Middle frontal gyrus (tissue), 1 donor: ENCODE data around the gene RAB23.
"Not testable (repeated sequence)": the region's sequence is repeated elsewhere in the genome, so short reads cannot be mapped to it uniquely, and the experiment has no call there.

Source experiments
- DNase-seq: peaks from one replicate; pipeline ENCODE4 v3.0.0-alpha.2; 2015; ENCODE audit warnings: low spot score; ENCODE audit errors: extremely low spot score

RAB23 gene

DNA sequence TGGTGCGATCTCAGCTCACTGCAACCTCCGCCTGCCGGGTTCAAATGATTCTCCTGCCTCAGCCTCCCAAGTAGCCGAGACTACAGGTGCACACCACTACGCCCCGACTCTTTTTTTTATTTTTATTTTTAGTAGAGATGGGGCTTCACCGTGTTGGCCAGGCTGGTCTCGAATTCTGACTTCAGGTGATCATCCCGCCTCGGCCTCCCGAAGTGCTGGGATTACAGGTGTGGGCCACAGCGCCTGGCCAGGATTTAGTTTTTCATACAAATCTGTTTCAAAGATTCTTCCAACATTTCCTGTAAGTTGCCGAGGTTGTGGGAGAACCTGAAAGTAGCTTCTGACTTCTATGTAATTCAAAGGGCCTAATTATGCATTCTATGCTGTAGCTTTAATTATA lies 21.4 kb upstream of the RAB23 start:
- not testable (repeated sequence) for DNase-seq

DNA sequence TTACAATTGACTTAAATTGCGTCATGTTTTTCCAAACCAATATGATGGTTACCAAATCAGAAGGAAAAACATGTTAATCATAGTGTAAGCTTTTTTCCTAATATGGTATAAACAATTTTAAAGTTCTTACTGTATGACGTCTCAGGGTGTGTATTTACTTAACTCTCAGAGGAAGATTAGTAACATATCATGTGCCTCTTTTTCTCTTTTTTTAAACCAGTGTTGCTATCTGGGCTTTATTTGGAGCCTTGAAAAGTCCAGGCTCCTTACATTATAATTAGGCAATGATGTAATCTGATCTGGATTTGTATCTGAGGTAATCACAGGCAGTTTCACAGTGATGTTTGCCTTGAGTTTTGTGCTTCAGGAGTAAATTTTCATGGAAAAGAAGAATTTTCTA lies 20.4 kb upstream of the RAB23 start:
- no peak for DNase-seq

DNA sequence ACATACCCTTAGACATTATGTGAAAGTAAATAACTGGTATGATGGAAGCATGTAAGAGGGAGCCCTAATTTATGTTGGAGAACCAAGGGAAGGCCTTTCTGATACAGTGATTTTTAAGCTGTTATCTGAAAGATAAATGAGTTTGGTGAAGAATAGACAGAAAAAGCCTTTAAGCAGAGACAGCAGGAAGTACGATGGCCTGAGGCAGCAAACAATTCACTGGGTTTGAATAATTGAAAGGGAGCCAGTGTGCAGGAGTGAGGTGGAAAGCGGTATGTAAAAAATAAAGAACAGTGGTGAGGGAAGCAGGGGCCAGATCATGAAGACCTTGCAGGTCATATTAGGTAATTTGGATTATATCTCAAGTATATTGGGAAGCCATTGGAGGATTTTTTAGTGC lies 4.1 kb upstream of the RAB23 start:
- no peak for DNase-seq

DNA sequence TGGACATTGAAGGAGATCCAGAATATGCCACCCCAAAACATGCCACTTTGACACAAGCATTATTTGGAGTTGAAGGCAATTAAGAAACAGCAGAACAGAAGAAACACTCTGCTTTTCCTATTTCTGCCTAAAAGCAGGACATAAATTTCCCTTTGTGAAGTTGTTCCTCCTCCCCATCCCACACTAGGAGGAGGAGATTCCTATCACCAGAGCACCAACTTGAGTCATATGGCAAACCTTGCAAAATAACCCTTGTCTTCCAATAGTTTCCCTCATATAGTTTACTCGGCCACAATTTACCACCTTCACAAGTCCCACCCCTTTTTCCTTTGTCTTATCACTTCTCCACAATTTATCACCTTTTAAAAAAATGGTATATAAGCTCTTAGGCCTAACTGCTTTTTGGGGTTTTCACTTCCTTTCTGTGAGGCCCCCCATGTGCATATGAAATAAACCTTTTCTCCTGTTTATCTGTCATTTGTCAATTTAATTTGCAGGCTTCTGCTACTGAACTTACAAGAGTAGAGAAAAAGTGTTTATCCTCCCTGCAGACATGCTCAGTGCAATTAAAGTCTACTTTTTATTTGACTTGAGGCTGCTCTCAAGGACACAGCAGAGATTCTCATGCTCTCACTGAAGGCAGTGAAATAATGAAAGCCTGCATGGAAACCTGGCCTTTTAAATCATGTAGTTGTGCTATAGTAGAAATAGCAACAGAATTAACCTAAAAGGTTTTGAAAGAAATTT lies 2.8 kb upstream of the RAB23 start:
- DNase-seq: no peak

DNA sequence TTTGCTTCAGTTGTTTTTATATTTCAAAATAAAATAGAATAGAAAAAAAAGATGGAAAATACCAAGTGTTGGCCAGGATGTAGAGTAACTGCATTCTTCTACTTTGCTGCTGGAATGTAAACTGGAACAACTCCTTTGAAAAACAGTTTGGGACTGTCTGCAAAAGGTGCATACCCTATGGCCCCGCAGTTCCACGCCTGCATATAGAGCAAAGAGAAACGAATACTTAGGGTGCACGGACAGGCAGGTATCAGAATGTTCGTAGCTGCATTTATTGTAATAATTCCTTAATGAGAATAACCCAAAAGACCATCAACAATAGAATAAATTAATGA lies 603 bp upstream of the RAB23 start:
- DNase-seq: no peak

DNA sequence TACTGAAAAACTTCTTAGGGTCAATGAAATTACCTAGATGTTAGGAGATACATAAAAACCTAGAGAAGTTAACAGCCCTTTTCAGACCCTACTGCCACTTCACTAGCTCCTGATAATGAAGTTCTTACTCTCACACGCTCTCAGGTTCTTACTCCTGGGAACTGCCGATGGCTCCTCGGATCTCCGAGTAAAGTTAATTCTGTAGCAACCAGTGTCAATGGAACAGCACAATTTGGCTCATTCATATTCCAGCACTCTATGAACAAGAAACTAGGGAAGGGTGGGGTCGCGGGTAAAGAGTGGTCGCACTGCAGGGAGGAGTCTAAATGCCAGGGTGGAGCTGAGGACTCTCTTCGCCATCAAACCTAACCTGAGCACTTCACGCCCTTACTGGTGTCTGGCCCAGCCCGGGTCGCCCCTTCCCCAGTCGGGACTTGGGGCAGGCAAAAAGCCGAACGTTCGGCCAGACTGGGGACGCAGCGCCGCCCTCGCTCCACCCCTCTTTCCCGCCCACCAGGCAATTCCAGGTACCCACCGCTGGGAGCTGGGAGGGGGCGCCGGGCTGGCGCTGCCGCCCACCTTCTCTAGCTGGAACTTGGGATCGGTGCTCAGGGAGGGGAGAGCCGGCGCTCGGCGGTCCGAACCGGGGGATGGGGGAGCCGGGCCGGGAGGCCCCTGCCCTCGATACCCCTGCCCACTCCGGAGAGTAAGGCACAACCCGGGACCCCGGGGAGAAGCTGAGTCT lies 744 bp downstream of the RAB23 start:
- no peak for DNase-seq

DNA sequence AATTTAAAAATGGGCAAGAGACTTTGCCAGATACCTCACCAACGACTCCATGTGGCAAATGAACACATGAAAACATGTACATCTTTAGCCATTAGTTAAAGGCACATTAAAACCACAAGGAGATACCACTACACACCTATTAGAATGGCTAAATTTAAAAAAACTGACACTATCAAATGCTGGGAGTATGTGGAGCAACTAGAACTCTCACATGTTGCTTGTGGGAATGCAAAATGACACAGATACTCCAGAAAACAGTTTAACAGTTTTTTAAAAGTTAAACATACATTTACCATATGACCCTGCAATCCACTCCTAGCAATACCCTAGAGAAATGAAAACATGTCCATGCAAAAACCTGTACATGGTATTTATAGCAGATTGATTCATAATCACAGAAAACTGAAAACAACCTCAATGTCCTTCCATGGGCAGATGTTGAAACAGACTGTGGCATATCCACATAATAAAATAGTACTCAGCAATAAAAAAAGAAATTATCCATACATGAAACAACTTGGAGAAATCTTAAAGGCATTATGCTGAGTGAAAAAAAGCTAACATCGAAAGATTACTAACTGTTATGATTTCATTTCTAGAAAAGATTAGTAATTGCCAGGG lies 1.9 kb downstream of the RAB23 start:
- DNase-seq: no peak

DNA sequence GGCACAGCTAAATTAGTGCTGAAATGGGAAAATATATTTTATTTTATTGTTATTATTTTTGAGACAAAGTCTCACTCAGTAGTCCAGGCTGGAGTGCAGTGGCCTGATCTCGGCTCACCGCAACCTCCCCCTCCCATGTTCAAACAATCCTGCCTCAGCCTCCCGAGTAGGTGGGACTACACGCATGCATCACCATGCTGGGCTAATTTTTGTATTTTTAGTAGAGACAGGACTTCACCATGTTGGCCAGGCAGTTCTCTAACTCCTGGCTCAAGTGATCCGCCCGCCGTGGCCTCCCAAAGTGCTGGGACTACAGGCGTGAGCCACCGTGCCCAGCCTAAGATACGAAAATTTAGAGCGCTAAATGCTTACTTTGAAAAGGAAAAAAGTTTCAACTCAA lies 4.8 kb downstream of the RAB23 start:
- no peak for DNase-seq

DNA sequence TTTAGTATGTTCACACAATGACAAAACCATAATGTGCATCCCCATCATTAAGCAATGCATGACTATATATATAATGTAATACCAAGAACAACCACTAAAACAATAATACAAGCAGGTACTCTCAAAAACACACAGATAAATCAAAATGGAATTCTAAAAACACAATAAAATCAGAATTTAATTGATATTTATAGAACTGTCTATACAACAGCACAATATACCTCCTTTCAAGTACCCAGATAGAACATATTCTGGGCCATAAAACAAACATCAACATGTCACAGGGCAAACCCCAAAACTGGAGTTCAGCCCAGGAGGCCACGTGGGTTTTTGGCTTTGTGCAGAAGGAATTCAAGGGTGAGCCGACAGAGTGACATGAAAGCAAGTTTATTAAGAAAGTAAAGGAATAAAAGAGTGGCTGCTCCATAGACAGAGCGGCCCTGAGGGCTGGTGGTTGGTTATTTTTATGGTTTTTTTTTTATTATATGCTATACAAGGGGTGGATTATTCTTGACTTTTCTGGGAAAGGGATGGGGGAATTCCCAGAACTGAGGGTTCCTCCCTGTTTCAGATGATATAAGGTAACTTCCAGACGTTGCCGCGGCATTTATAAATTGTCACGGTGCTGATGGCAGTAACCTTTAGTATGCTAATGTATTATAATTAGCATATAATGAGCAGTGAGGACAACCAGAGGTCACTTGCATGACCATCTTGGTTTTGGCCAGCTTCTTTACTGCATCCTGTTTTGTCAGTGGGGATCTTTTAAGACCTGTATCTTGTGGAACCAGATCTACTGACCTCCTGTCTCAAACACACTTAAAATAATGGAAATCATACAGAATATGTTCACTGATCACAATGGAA lies 5.6 kb downstream of the RAB23 start:
- DNase-seq: no peak

DNA sequence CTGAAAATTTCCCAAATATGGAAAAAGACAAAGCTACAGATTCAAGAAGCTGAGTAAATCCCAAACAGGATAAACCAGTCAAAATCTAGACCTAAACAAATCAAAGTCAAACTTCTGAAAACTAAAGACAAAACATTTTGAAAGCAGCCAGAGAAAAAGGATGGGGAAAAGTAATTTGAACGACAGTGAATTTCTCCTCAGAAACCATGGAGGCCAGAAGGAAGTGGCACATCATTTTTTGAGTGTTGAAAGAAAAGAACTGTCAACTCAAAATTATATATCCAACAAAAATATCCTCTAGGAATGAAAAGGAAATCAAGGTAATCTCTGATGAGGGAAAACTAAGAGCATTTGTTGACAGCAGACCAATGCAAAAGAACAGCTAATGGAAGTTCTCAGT lies 6.8 kb downstream of the RAB23 start:
- DNase-seq: no peak

DNA sequence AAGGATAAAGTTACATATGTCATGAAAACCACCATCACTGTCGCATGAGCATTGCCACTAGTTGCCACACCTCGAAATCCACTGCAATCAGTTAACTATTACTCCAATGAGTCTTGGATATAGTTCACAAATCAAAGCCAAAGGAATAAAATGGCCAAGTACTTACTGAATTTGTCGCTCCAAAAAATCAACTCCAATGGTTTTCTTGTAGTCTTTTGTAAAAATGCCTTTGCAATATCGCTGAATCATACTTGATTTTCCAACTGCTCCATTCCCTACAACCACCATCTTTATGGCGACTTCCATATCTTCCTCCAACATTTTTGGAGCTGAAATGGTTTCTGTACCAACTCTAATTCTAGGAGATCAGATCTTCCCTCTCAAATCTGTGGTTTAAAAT lies 12.0 kb downstream of the RAB23 start:
- no peak for DNase-seq

DNA sequence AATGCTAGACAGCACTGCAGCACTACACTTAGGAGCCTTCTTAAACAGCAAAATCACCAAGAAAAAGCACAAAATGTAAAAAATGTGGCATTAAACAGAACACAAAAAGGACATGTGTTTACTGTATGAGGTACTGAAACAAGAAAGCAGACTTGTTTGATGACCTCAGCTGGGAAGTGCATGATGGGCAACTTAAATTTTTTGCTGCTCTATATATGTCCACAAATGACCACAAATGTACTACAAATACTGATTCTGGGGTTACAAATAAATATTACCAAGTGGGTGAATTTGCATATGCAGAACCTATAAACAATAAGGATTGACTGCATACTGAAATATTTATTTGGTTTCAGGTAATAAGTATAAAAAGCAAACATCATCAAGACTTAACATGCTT lies 13.1 kb downstream of the RAB23 start:
- DNase-seq: no peak

DNA sequence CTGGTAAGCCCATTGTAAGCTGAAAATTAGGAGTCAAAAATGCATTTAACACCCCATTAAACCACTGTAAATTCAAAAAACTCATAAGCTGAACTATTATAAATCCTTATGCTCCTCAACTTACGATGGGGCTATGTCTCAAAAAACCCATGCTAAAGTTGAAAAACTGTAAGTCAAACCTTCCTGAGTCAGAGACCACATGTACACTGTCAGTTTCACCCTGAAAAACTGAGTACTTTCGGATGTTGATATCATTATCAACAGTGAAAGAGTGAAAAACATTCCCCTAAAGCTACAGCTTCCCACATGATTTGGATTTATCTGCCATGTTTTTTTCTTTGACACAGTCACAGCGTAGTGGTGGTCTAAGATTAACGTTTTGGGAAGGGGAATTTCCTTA lies 14.2 kb downstream of the RAB23 start:
- DNase-seq: no peak

DNA sequence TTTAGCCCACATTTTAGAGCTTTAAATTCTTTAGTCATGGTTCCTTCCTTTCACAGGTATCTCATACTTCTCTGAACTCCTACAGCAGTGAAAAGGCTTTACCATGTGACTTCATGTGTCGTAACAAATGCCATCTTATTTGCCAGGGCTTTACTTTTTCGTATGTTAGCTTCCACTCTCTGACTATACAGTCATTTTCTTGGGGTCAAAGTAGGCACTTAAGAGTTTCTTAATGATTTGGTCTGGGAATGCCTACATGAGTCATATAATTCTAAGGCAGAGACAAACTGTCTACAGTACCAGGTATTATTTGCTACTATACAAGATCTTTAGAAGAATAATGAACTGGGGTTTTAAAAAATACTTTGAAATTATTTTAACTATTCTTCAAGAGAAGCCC lies 15.0 kb downstream of the RAB23 start:
- no peak for DNase-seq

DNA sequence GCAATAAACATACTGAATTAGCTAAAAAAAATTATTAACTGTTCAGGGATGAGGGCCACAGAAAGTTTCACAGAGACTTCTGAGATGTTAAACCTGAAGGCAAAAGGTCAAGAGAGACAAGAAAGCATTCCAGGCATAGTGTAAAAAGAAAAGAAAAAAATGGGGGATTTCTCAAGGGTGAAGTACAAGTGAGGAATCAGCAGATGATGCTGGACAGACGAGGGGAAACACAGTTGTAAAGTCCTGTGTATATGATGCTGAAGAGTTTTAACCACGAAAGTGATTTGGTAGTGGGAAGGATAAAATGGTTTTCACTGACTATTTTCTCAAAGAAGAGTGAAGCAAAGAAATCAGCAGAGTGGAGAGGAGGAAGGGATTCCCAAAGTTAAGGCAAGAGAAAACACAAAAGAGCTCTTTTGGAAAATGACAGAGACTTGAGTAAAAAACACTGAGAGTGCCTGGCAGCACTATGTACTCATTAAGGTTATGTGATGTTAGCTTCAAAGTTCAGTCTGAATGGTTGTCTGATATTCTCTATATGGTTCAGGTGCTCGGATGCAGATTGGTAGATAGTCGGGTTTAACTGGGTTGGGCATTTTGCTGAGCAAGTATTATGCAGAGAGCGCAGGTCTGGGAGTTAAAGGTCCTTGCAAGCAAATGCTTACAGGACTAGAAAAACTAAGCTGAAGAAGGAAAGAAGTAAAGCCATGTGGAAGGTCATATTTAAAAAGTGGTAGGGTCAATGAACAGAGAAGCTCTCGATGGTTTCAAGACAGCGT lies 16.4 kb downstream of the RAB23 start:
- DNase-seq: no peak

DNA sequence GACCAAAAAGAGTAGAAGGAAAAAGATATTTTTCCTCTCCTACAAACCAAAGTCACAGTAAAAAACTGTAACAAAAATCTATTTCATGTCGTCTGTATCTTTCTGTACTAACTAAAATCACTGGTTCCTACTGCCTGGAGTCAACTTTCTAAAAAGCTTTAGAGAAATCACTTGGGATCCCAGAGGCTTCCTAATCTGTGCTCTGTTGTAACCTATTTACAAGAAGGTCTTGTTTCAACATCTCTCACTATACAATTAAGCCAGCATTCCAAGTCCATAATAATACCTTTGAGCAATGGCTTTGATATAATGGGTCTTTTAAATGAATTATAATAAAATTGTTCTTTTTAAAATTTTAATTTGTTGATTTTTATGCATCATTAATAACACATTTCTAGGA lies 20.4 kb downstream of the RAB23 start:
- no peak for DNase-seq

DNA sequence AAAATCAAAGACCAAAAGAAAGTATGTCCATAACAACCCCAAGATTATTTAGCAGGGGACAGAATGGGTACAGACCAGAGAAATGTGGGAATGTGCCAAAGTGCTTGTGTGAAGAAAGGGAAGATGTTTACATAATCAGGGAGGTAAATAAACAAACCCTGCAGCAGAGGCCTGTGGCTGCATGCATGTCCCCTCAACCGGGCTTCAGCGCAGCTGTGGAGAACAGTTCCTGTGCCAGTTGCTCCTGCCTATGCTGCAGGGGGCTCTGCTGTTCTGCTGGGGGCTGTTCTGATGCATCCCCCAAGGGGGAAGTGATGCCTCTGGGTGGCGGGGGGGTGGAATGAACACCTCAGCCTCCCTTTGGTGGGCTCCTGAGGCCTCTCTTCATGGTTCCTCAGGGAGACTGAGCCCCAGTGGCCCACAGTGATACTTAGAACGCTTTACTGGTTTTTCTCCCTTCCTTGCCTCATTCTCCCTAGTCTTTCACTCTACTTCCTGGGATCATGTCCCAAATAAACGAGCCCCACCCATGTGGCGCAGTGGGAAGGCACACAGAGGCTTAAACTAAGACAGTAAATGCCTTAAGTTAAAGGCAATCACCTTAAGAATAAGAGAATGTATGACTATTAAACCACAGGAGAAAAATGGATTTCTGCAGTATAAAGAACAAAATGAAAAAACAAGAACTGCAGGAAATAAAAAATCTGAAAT lies 23.0 kb downstream of the RAB23 start:
- DNase-seq: no peak

DNA sequence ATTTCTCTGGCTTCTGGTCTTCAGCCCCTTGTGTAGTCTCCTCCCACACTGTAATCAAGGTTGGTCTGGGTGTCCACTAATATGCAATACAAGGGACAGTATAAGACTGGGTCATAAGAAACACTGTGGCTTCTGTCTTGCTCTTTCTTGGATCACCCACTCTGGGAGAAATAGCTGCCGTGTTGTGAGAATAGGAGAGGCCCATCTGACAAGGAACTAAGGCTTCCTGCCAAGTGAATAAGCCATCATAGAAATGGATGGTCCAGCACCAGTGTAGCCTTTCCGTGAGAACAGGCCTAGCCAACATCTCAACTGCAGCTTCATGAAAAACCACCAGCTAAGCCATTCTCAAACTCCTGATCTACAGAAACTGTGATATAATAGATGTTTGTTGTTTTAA lies 26.6 kb downstream of the RAB23 start:
- DNase-seq: no peak

DNA sequence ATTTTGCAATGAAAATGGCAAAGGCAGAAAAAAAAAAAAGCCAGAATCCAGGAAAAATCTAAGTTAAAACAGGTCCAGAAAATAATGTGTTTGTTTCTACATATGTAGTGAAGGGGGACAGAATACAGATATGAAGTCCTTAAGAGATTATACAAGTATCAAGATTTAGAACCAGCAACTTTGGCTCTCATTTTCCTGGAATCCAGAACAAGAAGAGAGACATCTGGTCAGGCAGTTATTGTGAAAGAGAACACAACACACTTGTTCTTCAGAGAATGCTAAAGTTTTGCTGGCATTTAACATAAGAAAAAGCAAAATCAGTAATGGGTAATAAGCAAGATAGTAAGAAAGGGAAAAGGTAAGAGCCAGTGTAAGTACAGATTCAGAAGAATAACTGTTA lies 28.9 kb downstream of the RAB23 start:
- no peak for DNase-seq

DNA sequence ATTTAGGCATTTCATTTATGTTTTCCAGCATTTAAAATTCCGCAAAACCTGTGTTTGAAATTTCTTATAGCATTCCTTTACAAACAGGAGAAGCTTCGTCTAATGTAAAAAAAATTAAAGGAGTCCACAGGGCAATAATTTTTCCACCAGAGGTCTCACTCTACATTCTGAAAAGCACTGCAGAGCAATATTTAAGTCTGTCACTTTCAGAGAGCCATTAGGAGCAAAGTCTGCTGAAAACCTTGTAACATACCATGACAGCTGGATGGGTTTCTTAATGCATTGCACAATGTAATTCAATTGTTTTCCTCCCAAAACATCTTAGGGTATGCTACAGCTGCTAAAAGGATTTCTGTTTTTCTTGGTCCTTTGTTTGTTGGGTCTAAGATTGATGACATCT lies 32.0 kb downstream of the RAB23 start:
- DNase-seq: no peak
